Stimulated activated CD8-positive, alpha-beta memory T cell treated with anti-CD3 and anti-CD28 coated beads, Interleukin-15, amount 100 ng/mL, for 48 hours (primary cell): ENCODE results near the gene C9orf50.
"Not testable (repeated sequence)": the region's sequence is repeated elsewhere in the genome, so short reads cannot be mapped to it uniquely, and the experiment has no call there.

ENCODE experiments used
- DNase-seq, 2 donors: peaks; one replicate each; pipeline ENCODE4 v3.0.0-alpha.2; 2020; ENCODE audit warnings: low read depth in 2 of 2

The C9orf50 gene

GRCh38 chr9:129648092-129648763, 27.3 kb upstream of the C9orf50 start:
- DNase-seq: no peak

GRCh38 chr9:129647635-129648034, 26.7 kb upstream of the C9orf50 start:
- no peak for DNase-seq

- no peak for DNase-seq
Observed at GRCh38 chr9:129646654-129647053, 25.8 kb upstream of the C9orf50 start.

- DNase-seq: no peak
Observed at GRCh38 chr9:129646252-129646651, 25.4 kb upstream of the C9orf50 start.

GRCh38 chr9:129644902-129645301, 24.0 kb upstream of the C9orf50 start:
- no peak for DNase-seq

- DNase-seq: no peak
Observed at GRCh38 chr9:129644365-129644764, 23.5 kb upstream of the C9orf50 start.

GRCh38 chr9:129643706-129644105, 22.8 kb upstream of the C9orf50 start:
- no peak for DNase-seq

- peak; percentile 95 to 96 for DNase-seq
Observed at GRCh38 chr9:129641750-129642585, 21.1 kb upstream of the C9orf50 start, which contains the start of gene ASB6. ASB6 (minus strand) TSS chr9:129642151; CDS start chr9:129641999, 152 bp downstream.

GRCh38 chr9:129640871-129641749, 20.2 kb upstream of the C9orf50 start:
- no peak for DNase-seq

- no peak for DNase-seq
Observed at GRCh38 chr9:129640086-129640870, 19.4 kb upstream of the C9orf50 start.

- DNase-seq: no peak
Observed at GRCh38 chr9:129639756-129640085, 18.8 kb upstream of the C9orf50 start.

GRCh38 chr9:129639034-129639630, 18.2 kb upstream of the C9orf50 start:
- DNase-seq: no peak

- no peak for DNase-seq
Observed at GRCh38 chr9:129637673-129638439, 17.0 kb upstream of the C9orf50 start.

- DNase-seq: no peak
Observed at GRCh38 chr9:129637102-129637501, 16.2 kb upstream of the C9orf50 start.

GRCh38 chr9:129636343-129636742, 15.4 kb upstream of the C9orf50 start:
- not testable (repeated sequence) for DNase-seq

GRCh38 chr9:129635099-129636065, 14.5 kb upstream of the C9orf50 start:
- no peak for DNase-seq

- no peak for DNase-seq
Observed at GRCh38 chr9:129633848-129634247, 12.9 kb upstream of the C9orf50 start.

- DNase-seq: no peak
Observed at GRCh38 chr9:129633207-129633606, 12.3 kb upstream of the C9orf50 start.

GRCh38 chr9:129632460-129632859, 11.6 kb upstream of the C9orf50 start:
- DNase-seq: no peak
